Astrocyte (in vitro differentiated cells and primary cell): Measurements from ENCODE around the gene CEP104. TPM values are rescaled to one million over a fixed set of nuclear protein-coding genes. Genes with fewer than 3 reads are reported as not detected.

Experiments
- DNase-seq: peaks from one replicate; pipeline ENCODE4 v3.0.0-alpha.2; 2010; ENCODE audit warnings: low read depth
- FAIRE-seq: peaks from 2 replicates; lab custom pipeline; 2011; peaks lifted over from hg19 to GRCh38; lab: Jason Lieb, UNC
- H2AFZ ChIP-seq: 2 replicates; pipeline ENCODE4 v1.6.0; 2012; ENCODE audit warnings: low read depth, low read length, inconsistent platforms
- H3K27ac ChIP-seq: 2 replicates; pipeline ENCODE4 v1.5.1; 2011; ENCODE audit warnings: low read depth, low read length, inconsistent platforms
- H3K27me3 ChIP-seq: 2 replicates; pipeline ENCODE4 v1.6.0; 2011; ENCODE audit warnings: low read length, inconsistent platforms; ENCODE audit not compliant: insufficient read depth
- H3K36me3 ChIP-seq: 2 replicates; pipeline ENCODE4 v1.5.1; 2011; ENCODE audit warnings: low read length, inconsistent platforms; ENCODE audit not compliant: insufficient read depth
- H3K4me1 ChIP-seq: 2 replicates; pipeline ENCODE4 v1.5.1; 2011; ENCODE audit warnings: low read length, inconsistent platforms; ENCODE audit not compliant: insufficient read depth
- H3K4me2 ChIP-seq: 2 replicates; pipeline ENCODE4 v1.6.0; 2012; ENCODE audit warnings: low read length, inconsistent platforms
- H3K4me3 ChIP-seq: 2 replicates; pipeline ENCODE4 v1.5.1; 2011; ENCODE audit warnings: low read depth, mild to moderate bottlenecking, low read length, inconsistent platforms; ENCODE audit not compliant: insufficient read depth
- H3K79me2 ChIP-seq: 2 replicates; pipeline ENCODE4 v1.6.0; 2012; ENCODE audit warnings: mild to moderate bottlenecking, low read length, inconsistent platforms; ENCODE audit not compliant: insufficient read depth
- H3K9ac ChIP-seq: 2 replicates; pipeline ENCODE4 v1.6.0; 2012; ENCODE audit warnings: mild to moderate bottlenecking, low read length, inconsistent platforms
- H3K9me3 ChIP-seq: 2 replicates; pipeline ENCODE4 v1.5.1; 2012; ENCODE audit warnings: low read depth, mild to moderate bottlenecking, low read length, inconsistent platforms; ENCODE audit not compliant: insufficient read depth
- H4K20me1 ChIP-seq: 2 replicates; pipeline ENCODE4 v1.6.0; 2012; ENCODE audit warnings: low read length, inconsistent platforms; ENCODE audit not compliant: insufficient read depth
- H3K27ac Mint-ChIP-seq: one replicate; pipeline ENCODE4 v1.8.0; 2021; ENCODE audit warnings: mild to moderate bottlenecking, mixed read lengths; ENCODE audit not compliant: unreplicated experiment
- H3K27me3 Mint-ChIP-seq: one replicate; pipeline ENCODE4 v1.8.0; 2021; ENCODE audit warnings: low read depth, mixed read lengths; ENCODE audit not compliant: unreplicated experiment
- H3K36me3 Mint-ChIP-seq: one replicate; pipeline ENCODE4 v1.8.0; 2021; ENCODE audit warnings: low read depth, mixed read lengths; ENCODE audit not compliant: unreplicated experiment
- H3K4me1 Mint-ChIP-seq: one replicate; pipeline ENCODE4 v1.8.0; 2021; ENCODE audit warnings: low read depth, mixed read lengths; ENCODE audit not compliant: unreplicated experiment
- H3K4me3 Mint-ChIP-seq: one replicate; pipeline ENCODE4 v1.8.0; 2021; ENCODE audit warnings: mild to moderate bottlenecking, moderate library complexity, mixed read lengths; ENCODE audit not compliant: unreplicated experiment
- H3K9me3 Mint-ChIP-seq: one replicate; pipeline ENCODE4 v1.8.0; 2021; ENCODE audit warnings: mild to moderate bottlenecking, mixed read lengths; ENCODE audit not compliant: unreplicated experiment
- CTCF ChIP-seq: IDR thresholded peaks from 2 replicates; pipeline ENCODE4 v1.5.1; 2011; ENCODE audit warnings: low read depth, mild to moderate bottlenecking, inconsistent platforms, low read length, moderate library complexity; ENCODE audit not compliant: insufficient read depth
- EZH2 ChIP-seq: IDR thresholded peaks from 2 replicates; pipeline ENCODE4 v1.6.1; 2012; ENCODE audit warnings: mild to moderate bottlenecking, low read length, inconsistent platforms; ENCODE audit not compliant: insufficient read depth
- total RNA-seq: library from RNA; stranded (reverse); gene quantifications from 2 replicates; pipeline ENCODE4 v1.2.1, GENCODE V29; 2021

CEP104 gene
- total RNA-seq, 1 donor from 2014 or later = 43.6 TPM

GRCh38 chr1:3785456-3786157 is 71.4 kb downstream of the CEP104 start:
- peaks cover 19% of the 10 kb centered on the region for H3K36me3 Mint-ChIP-seq
- H3K9me3 Mint-ChIP-seq = no peaks in the 10 kb centered on the region
- FAIRE-seq = no peak

GRCh38 chr1:3785045-3785444 is 72.0 kb downstream of the CEP104 start:
- Mint-ChIP-seq H3K4me3 (no peak overlapping the region), H3K27me3 (no peaks in the 10 kb centered on the region), H3K4me1 (peaks cover 7% of the 10 kb centered on the region), H3K27ac (no peak overlapping the region), H3K9me3 (no peaks in the 10 kb centered on the region), H3K36me3 (peaks cover 19% of the 10 kb centered on the region)
- Histone ChIP-seq H3K27me3 (no peaks in the 10 kb centered on the region), H2AFZ (no peak overlapping the region), H3K4me3 (no peak overlapping the region), H3K36me3 (peaks cover 21% of the 10 kb centered on the region), H4K20me1 (peaks cover 51% of the 10 kb centered on the region), H3K9me3 (no peaks in the 10 kb centered on the region), H3K27ac (no peak overlapping the region), H3K79me2 (peaks cover 29% of the 10 kb centered on the region), H3K4me1 (no peaks in the 10 kb centered on the region), H3K9ac (no peak overlapping the region), H3K4me2 (no peak overlapping the region)
- no peak for DNase-seq
- no peak for TF ChIP-seq CTCF
- TF ChIP-seq EZH2 = no peak
- FAIRE-seq = no peak

More at GRCh38 chr1:3785456-3786157, 71.4 kb downstream of the CEP104 start:
- H3K27ac ChIP-seq = no peak overlapping the region
- TF ChIP-seq EZH2 = no peak
- no peak for TF ChIP-seq CTCF
- peaks cover 35% of the 10 kb centered on the region for H3K79me2 ChIP-seq
- Mint-ChIP-seq H3K4me1 (peaks cover 7% of the 10 kb centered on the region), H3K4me3 (no peak overlapping the region), H3K27ac (no peak overlapping the region), H3K27me3 (no peaks in the 10 kb centered on the region)
- no peaks in the 10 kb centered on the region for H3K4me1 ChIP-seq
- H4K20me1 ChIP-seq = peaks cover 57% of the 10 kb centered on the region
- no peak for DNase-seq
- H3K9me3 ChIP-seq = no peaks in the 10 kb centered on the region
- H3K4me2 ChIP-seq = no peak overlapping the region
- H3K36me3 ChIP-seq = peaks cover 16% of the 10 kb centered on the region
- H3K4me3 ChIP-seq = no peak overlapping the region
- H2AFZ ChIP-seq = no peak overlapping the region
- no peak overlapping the region for H3K9ac ChIP-seq
- no peaks in the 10 kb centered on the region for H3K27me3 ChIP-seq
